HG03095 (cell line): Measurements from ENCODE around the gene ANKRD1.

ENCODE experiments used
- ATAC-seq: cut with Tn5 transposase; IDR thresholded peaks from one replicate; pipeline ENCODE4 v1.9.1; 2021; ENCODE audit warnings: moderate library complexity; ENCODE audit not compliant: unreplicated experiment

Gene ANKRD1

GRCh38 chr10:90936276-90936659, 15.4 kb upstream of the ANKRD1 start:
- ATAC-seq, result no peak

GRCh38 chr10:90935581-90936275, 14.8 kb upstream of the ANKRD1 start:
- no peak for ATAC-seq

- no peak for ATAC-seq
These were observed 10.3 kb upstream of the ANKRD1 start for GRCh38 chr10:90930971-90931871.

GRCh38 chr10:90930070-90930837, 9.4 kb upstream of the ANKRD1 start:
- ATAC-seq, result no peak

GRCh38 chr10:90929179-90929578, 8.3 kb upstream of the ANKRD1 start:
- ATAC-seq, result no peak

GRCh38 chr10:90927293-90927692, 6.4 kb upstream of the ANKRD1 start:
- ATAC-seq, result no peak

- no peak for ATAC-seq
These were observed 4.5 kb upstream of the ANKRD1 start for GRCh38 chr10:90925079-90926029.

- ATAC-seq, result no peak
These were observed 3.7 kb upstream of the ANKRD1 start for GRCh38 chr10:90924552-90924951.

- ATAC-seq, result no peak
These were observed 2.3 kb upstream of the ANKRD1 start for GRCh38 chr10:90923111-90923731.

GRCh38 chr10:90921906-90922305, 1.0 kb upstream of the ANKRD1 start:
- no peak for ATAC-seq

- ATAC-seq, result no peak
These were observed 958 bp downstream of the ANKRD1 start for GRCh38 chr10:90919683-90920574.

GRCh38 chr10:90917968-90918318, 2.9 kb downstream of the ANKRD1 start:
- no peak for ATAC-seq

- ATAC-seq, result no peak
These were observed 3.5 kb downstream of the ANKRD1 start for GRCh38 chr10:90917238-90917967.

- ATAC-seq, result no peak
These were observed 4.3 kb downstream of the ANKRD1 start for GRCh38 chr10:90916392-90917237.

GRCh38 chr10:90915766-90916075, 5.2 kb downstream of the ANKRD1 start:
- ATAC-seq, result no peak

- no peak for ATAC-seq
These were observed 5.7 kb downstream of the ANKRD1 start for GRCh38 chr10:90914992-90915765.
